NCI-H460 (cell line): ENCODE measurements around the gene PTPRD. TPM values are rescaled to one million over a fixed set of nuclear protein-coding genes. Genes with fewer than 3 reads are reported as not detected.

Experiments used
- DNase-seq: peaks from one replicate; pipeline ENCODE4 v3.0.0-alpha.2; 2016; ENCODE audit warnings: low read depth; ENCODE audit errors: extremely low read depth
- total RNA-seq: library from RNA; depleted of rRNA; stranded (reverse); fragments of >200 nt; shearing (Covaris generic); gene quantifications from 2 replicates; pipeline ENCODE4 v1.2.3, GENCODE V29; 2014

PTPRD gene
- total RNA-seq, 1 experiment from 2014 or later, result 45.3 TPM

- DNase-seq, result no peak
These were observed 2073.1 kb downstream of the PTPRD start for GRCh38 chr9:8539681-8540197.

GRCh38 chr9:8536845-8537244, 2076.0 kb downstream of the PTPRD start:
- no peak for DNase-seq

GRCh38 chr9:8534828-8535227, 2078.0 kb downstream of the PTPRD start:
- DNase-seq, result no peak

GRCh38 chr9:8533681-8534080, 2079.1 kb downstream of the PTPRD start:
- no peak for DNase-seq

GRCh38 chr9:8531826-8532415, 2080.9 kb downstream of the PTPRD start:
- DNase-seq, result no peak

- no peak for DNase-seq
These were observed 2091.7 kb downstream of the PTPRD start for GRCh38 chr9:8521112-8521511.

GRCh38 chr9:8515748-8516147, 2097.1 kb downstream of the PTPRD start:
- no peak for DNase-seq

- no peak for DNase-seq
These were observed 2098.0 kb downstream of the PTPRD start for GRCh38 chr9:8514760-8515159.

GRCh38 chr9:8508671-8509290, 2104.0 kb downstream of the PTPRD start:
- no peak for DNase-seq

- DNase-seq, result no peak
These were observed 2118.2 kb downstream of the PTPRD start for GRCh38 chr9:8494571-8494970.

- DNase-seq, result no peak
These were observed 2120.1 kb downstream of the PTPRD start for GRCh38 chr9:8492679-8493078.

GRCh38 chr9:8492024-8492423, 2120.8 kb downstream of the PTPRD start:
- DNase-seq, result no peak

- DNase-seq, result no peak
These were observed 2121.2 kb downstream of the PTPRD start for GRCh38 chr9:8491563-8491962.

GRCh38 chr9:8489835-8490234, 2123.0 kb downstream of the PTPRD start:
- no peak for DNase-seq

- DNase-seq, result peak; percentile 41
These were observed 2126.7 kb downstream of the PTPRD start for GRCh38 chr9:8486095-8486494.

GRCh38 chr9:8484597-8485191, 2128.1 kb downstream of the PTPRD start:
- no peak for DNase-seq

GRCh38 chr9:8477450-8477849, 2135.4 kb downstream of the PTPRD start:
- no peak for DNase-seq

- no peak for DNase-seq
These were observed 2137.9 kb downstream of the PTPRD start for GRCh38 chr9:8474937-8475336.

GRCh38 chr9:8473244-8474020, 2139.4 kb downstream of the PTPRD start:
- no peak for DNase-seq

- DNase-seq, result no peak
These were observed 2144.7 kb downstream of the PTPRD start for GRCh38 chr9:8468045-8468637.

GRCh38 chr9:8457816-8458215, 2155.0 kb downstream of the PTPRD start:
- DNase-seq, result no peak
